Upper lobe of left lung (tissue), 6 donors: Measurements from ENCODE around the gene ATP6V1C2. TPM values are rescaled to one million over a fixed set of nuclear protein-coding genes. Genes with fewer than 3 reads are reported as not detected.
"Not testable (repeated sequence)": the region's sequence is repeated elsewhere in the genome, so short reads cannot be mapped to it uniquely, and the experiment has no call there.

Experiments
- ATAC-seq, 2 donors: fragments of 200-7000 bp; cut with Tn5 transposase; one replicate each; pipeline ENCODE4 v1.9.1; 2022; ENCODE audit warnings: mild to moderate bottlenecking in 2 of 2, moderate library complexity in 2 of 2; ENCODE audit not compliant: low FRiP score in 2 of 2
- DNase-seq, 2 donors: peaks; one replicate each; pipeline ENCODE4 v3.0.0-alpha.2; 2019 to 2020
- H3K27ac ChIP-seq, 4 donors: fragments of 200-600 bp; sonication (generic); one replicate each; pipeline ENCODE4 v1.5.1; 2016 to 2019
- H3K27me3 ChIP-seq, 4 donors: fragments of 200-600 bp; sonication (generic); one replicate each; pipeline ENCODE4 v1.5.1; 2017 to 2019
- H3K36me3 ChIP-seq, 4 donors: fragments of 200-600 bp; sonication (generic); one replicate each; pipeline ENCODE4 v1.5.1; 2016 to 2019
- H3K4me1 ChIP-seq, 4 donors: fragments of 200-600 bp; sonication (generic); one replicate each; pipeline ENCODE4 v1.5.1; 2018 to 2019
- H3K4me3 ChIP-seq, 4 donors: fragments of 200-600 bp; sonication (generic); one replicate each; pipeline ENCODE4 v1.5.1; 2017 to 2019; ENCODE audit warnings: mild to moderate bottlenecking in 2 of 4, moderate library complexity in 1 of 4
- H3K9me3 ChIP-seq, 4 donors: fragments of 200-600 bp; sonication (generic); one replicate each; pipeline ENCODE4 v1.5.1; 2018 to 2019
- CTCF ChIP-seq, 6 experiments: fragments of 450-650 bp in 4 of 6; fragments of 200-600 bp in 2 of 6; sonication (generic) in 2 of 6; IDR thresholded peaks; one replicate each; pipeline ENCODE4 v1.5.1; 2016 to 2019; ENCODE audit warnings: antibody characterized with exemption in 6 of 6
- EP300 ChIP-seq, 4 donors: sonication (generic); formaldehyde crosslinking; IDR thresholded peaks; one replicate each; pipeline ENCODE4 v1.5.1; 2017; ENCODE audit warnings: antibody characterized with exemption in 4 of 4, control low read depth in 2 of 4
- POLR2A ChIP-seq, 4 donors: fragments of 450-650 bp; IDR thresholded peaks; one replicate each; pipeline ENCODE4 v1.5.1; 2016 to 2017; ENCODE audit warnings: antibody characterized with exemption in 4 of 4, mild to moderate bottlenecking in 2 of 4
- POLR2AphosphoS5 ChIP-seq, 2 donors: sonication (generic); formaldehyde crosslinking; IDR thresholded peaks; one replicate each; pipeline ENCODE4 v1.5.1; 2017; ENCODE audit warnings: antibody characterized with exemption in 2 of 2
- WGBS, 2 donors: methylation state at CpG; one replicate each; pipeline ENCODE4 v1.1.5; 2017 to 2018; 5-methylcytosine and 5-hydroxymethylcytosine counted together
- total RNA-seq, 6 donors: library from RNA; depleted of rRNA in 4 of 6; stranded (reverse); fragments of >200 nt in 4 of 6; gene quantifications; one replicate each; pipeline versions ENCODE4 v1.1.0 to v1.2.1, GENCODE V29; 2016 to 2021
- donor health status: DM: no; HTN: no; CAD: no; lungs with moderate emphysema.
- donor health status: DM: no; HTN: yes; CAD: no; lungs with severe emphysema.

The ATP6V1C2 gene
- total RNA-seq, 6 donors from 2014 or later = 0.81 to 92.2 (median 2.4) TPM

- ATAC-seq (no peak), DNase-seq (no peak)
- H3K27me3 ChIP-seq = no peaks in the 10 kb centered on the region
- WGBS, 2 donors = 86 to 88% methylated on average over 7 to 8 of the region's 8 CpGs
- no peak overlapping the region for H3K27ac ChIP-seq
- peaks cover 0 to 41% (median 21%) of the 10 kb centered on the region in 4 donors for H3K36me3 ChIP-seq
- peaks cover 0 to 9% (median 3%) of the 10 kb centered on the region in 4 donors for H3K4me1 ChIP-seq
- TF ChIP-seq EP300 (IDR thresholded peaks at IDR 0.05) = no peak
- TF ChIP-seq POLR2AphosphoS5 (IDR thresholded peaks at IDR 0.05) = no peak
- TF ChIP-seq CTCF (IDR thresholded peaks at IDR 0.05) = no peak
- no peak for TF ChIP-seq POLR2A (IDR thresholded peaks at IDR 0.05)
- no peaks in the 10 kb centered on the region for H3K9me3 ChIP-seq
- no peak overlapping the region for H3K4me3 ChIP-seq
Observed at GRCh38 chr2:10802657-10803056, 81.2 kb downstream of the ATP6V1C2 start.

DNA sequence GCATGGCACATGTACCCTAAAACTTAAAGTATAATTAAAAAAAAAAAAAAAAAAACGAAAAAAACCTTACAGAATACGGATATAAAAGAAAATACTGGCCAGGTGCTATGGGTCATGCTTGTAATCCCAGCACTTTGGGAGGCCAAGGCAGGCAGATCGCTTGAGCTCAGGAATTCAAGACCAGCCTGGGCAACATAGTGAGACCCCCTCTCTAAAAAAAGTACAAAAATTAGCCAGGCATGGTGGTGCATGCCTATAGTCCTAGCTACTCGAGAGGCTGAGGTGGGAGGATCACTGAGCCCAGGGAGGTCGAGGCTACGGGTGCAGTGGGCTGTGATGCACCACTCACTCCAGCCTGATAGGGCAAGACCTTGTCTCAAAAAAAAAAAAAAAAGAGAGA, 84.6 kb downstream of the ATP6V1C2 start:
- not testable (repeated sequence) for H3K27me3 ChIP-seq, H3K4me3 ChIP-seq, H3K9me3 ChIP-seq, H3K27ac ChIP-seq, DNase-seq, ATAC-seq
- WGBS, 2 donors = 87 to 94% methylated on average over 6 of the region's 6 CpGs
- peaks cover 19 to 28% (median 28%) of the 10 kb centered on the region in 4 donors for H3K4me1 ChIP-seq
- peaks cover 0 to 11% (median 9%) of the 10 kb centered on the region in 4 donors for H3K36me3 ChIP-seq

DNA sequence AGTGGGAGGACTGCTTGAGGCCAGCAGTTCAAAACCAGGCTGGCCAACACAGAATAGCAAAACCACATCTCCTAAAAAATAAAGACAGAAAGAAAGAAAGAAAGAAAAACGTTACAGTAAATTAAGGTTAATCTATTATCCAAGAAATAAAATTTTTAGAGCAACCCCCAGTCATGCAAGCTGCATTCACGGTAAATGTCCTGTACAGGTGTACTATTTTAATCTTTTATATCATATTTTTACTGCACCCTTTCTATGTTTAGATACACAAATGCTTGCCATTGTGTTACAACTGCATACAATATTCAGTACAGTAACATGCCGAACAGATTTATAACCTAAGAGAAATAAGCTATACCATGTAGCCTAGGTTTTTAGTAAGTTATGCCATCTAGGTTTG, 85.1 kb downstream of the ATP6V1C2 start:
- DNase-seq (no peak), ATAC-seq (no peak)
- no peaks in the 10 kb centered on the region for H3K27me3 ChIP-seq
- TF ChIP-seq EP300 (IDR thresholded peaks at IDR 0.05) (no peak), CTCF (IDR thresholded peaks at IDR 0.05) (no peak), POLR2AphosphoS5 (IDR thresholded peaks at IDR 0.05) (no peak), POLR2A (IDR thresholded peaks at IDR 0.05) (no peak)
- 69 to 93% methylated on average over 3 of the region's 3 CpGs for WGBS, 2 donors
- H3K27ac ChIP-seq = no peak overlapping the region
- H3K4me1 ChIP-seq = peaks cover 25 to 34% (median 33%) of the 10 kb centered on the region in 4 donors
- H3K4me3 ChIP-seq = no peak overlapping the region
- H3K36me3 ChIP-seq = peaks cover 0 to 6% (median 4%) of the 10 kb centered on the region in 4 donors
- no peaks in the 10 kb centered on the region for H3K9me3 ChIP-seq

DNA sequence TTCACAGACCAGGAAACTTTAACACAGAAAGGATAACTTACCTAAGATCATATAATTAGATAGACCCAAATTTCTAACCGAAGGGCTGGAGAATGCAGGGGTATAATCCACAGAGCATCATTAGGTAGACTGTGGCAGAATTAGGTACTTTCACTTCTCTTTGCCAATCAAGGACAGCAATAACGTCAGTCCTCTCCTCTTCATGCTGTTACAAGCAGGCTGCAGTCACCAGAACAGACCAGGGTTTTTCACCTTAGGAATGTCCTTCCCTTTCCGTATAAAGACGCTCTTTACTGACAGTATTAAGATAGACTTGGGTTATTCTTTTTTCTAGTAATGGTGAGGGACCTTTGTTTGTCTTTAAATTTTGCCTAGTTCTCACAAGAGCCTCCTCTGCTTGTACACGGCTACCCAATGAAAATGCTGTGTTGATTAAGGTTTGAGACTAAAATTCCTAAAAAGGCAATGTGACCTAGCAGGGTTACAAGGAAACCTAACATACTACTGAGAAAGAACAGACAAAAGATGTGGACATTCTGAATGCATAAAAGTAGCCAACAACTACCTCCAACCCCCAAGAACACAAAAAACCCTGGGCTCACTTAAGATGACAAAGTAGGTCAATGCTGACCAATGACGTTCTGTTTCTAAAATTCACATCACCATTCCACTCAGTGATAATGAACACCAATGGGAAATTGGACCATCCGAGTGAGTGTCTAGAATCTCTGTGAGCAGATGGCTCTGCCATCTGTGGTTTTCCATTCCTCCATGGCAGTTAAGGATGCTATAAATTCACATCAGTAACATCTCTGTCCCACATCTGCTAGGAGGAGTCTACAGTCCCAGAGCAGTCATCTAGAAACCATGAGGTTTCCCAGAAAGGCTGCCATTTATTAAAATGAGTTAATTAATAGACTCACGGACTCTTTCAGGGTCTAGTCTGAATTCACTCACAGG, 89.1 kb downstream of the ATP6V1C2 start:
- peak overlapping the region in 3 of 4 donors; percentile 21 to 93 (median 39) for H3K27ac ChIP-seq
- H3K27me3 ChIP-seq = no peaks in the 10 kb centered on the region
- H3K4me3 ChIP-seq = peak overlapping the region in 3 of 4 donors; percentile 93 to 96 (median 93)
- H3K36me3 ChIP-seq = no peaks in the 10 kb centered on the region
- ATAC-seq (no peak), DNase-seq (no peak)
- TF ChIP-seq POLR2AphosphoS5 (IDR thresholded peaks at IDR 0.05) = no peak
- TF ChIP-seq POLR2A (IDR thresholded peaks at IDR 0.05) = no peak
- TF ChIP-seq EP300 (IDR thresholded peaks at IDR 0.05) = no peak
- no peak for TF ChIP-seq CTCF (IDR thresholded peaks at IDR 0.05)
- no peaks in the 10 kb centered on the region for H3K9me3 ChIP-seq
- H3K4me1 ChIP-seq = peaks cover 27 to 42% (median 37%) of the 10 kb centered on the region in 4 donors
- 31 to 40% methylated on average over 8 of the region's 8 CpGs for WGBS, 2 donors

GRCh38 chr2:10811517-10811916, 90.1 kb downstream of the ATP6V1C2 start:
- peak overlapping the region; percentile 93 to 96 (median 94) for H3K4me3 ChIP-seq
- H3K9me3 ChIP-seq = no peaks in the 10 kb centered on the region
- no peak for ATAC-seq
- no peaks in the 10 kb centered on the region for H3K27me3 ChIP-seq
- no peak for TF ChIP-seq POLR2AphosphoS5 (IDR thresholded peaks at IDR 0.05)
- TF ChIP-seq POLR2A (IDR thresholded peaks at IDR 0.05) = no peak
- TF ChIP-seq EP300 (IDR thresholded peaks at IDR 0.05) = no peak
- TF ChIP-seq CTCF (IDR thresholded peaks at IDR 0.05) = no peak
- no peaks in the 10 kb centered on the region for H3K36me3 ChIP-seq
- DNase-seq = no peak
- peaks cover 27 to 42% (median 37%) of the 10 kb centered on the region in 4 donors for H3K4me1 ChIP-seq
- WGBS, 2 donors = 3 to 4% methylated on average over 13 to 14 of the region's 14 CpGs
- peak overlapping the region; percentile 88 to 93 (median 90) for H3K27ac ChIP-seq
